K562 (cell line): ENCODE data around the gene CHST15. TPM values are rescaled to one million over a fixed set of nuclear protein-coding genes. Genes with fewer than 3 reads are reported as not detected.

ENCODE experiments used
- ATAC-seq: fragments of 200-7000 bp; cut with Tn5 transposase; 3 replicates; pipeline ENCODE4 v1.9.1; 2020; ENCODE audit warnings: moderate library complexity
- BruUV-seq: library from RNA; stranded (reverse); fragments of 400-500 nt; replicated peaks from 2 replicates; lab custom pipeline; 2021; lab: Mats Ljungman, UMichigan
- CTCF ChIA-PET: fragments of 300-600 bp; formaldehyde crosslinking; extraction: SDS; loops from one replicate; lab custom pipeline; 2021; ENCODE audit warnings: low intra/inter-chr PET ratio; lab: Yijun Ruan, JAX
- POLR2A ChIA-PET: fragments of 300-600, 350-650 bp; sonication (Branson Sonifier 250); formaldehyde crosslinking; extraction: SDS; loops from one replicate; lab custom pipeline; 2021; ENCODE audit warnings: antibody characterized with exemption, inconsistent platforms; lab: Yijun Ruan, JAX
- DNase-seq, 4 experiments: peaks; one replicate each; pipeline versions ENCODE4 v3.0.0 to v3.0.0-alpha.2; 2011 to 2018; ENCODE audit warnings: low spot score in 3 of 4, mixed read lengths in 3 of 4; ENCODE audit errors: extremely low read depth in 1 of 4
- FAIRE-seq: peaks from 2 replicates; lab custom pipeline; 2011; peaks lifted over from hg19 to GRCh38; lab: Jason Lieb, UNC
- H2AFZ ChIP-seq: 2 replicates; pipeline ENCODE4 v1.6.0; 2011; ENCODE audit warnings: low read depth, low read length, control low read depth, inconsistent platforms
- H3K27ac ChIP-seq: fragments of 200-600 bp; 3 replicates; pipeline ENCODE4 v1.8.0; 2011; ENCODE audit warnings: low read depth, mild to moderate bottlenecking, control low read depth, inconsistent platforms, low read length, moderate library complexity, mixed read lengths; ENCODE audit errors: extremely low read depth
- H3K27me3 ChIP-seq, 2 experiments: fragments of 300-600 bp in 1 of 2; 2 replicates in 1 of 2; 3 replicates in 1 of 2; pipeline versions ENCODE4 v1.6.0 to v1.8.0; 2011; ENCODE audit warnings: inconsistent platforms in 2 of 2, low read length in 2 of 2, mild to moderate bottlenecking in 1 of 2, mixed read lengths in 1 of 2, moderate library complexity in 1 of 2; ENCODE audit not compliant: control insufficient read depth in 2 of 2, insufficient read depth in 2 of 2
- H3K36me3 ChIP-seq: fragments of 300-600 bp; 3 replicates; pipeline ENCODE4 v1.8.0; 2011; ENCODE audit warnings: mild to moderate bottlenecking, low read length, inconsistent platforms; ENCODE audit not compliant: control insufficient read depth, insufficient read depth
- H3K4me1 ChIP-seq, 2 experiments: fragments of 200-600 bp in 1 of 2; replicated peaks in 1 of 2; 2 replicates in 1 of 2; 3 replicates in 1 of 2; pipeline versions ENCODE4 v1.5.1 to v1.8.0; 2011; ENCODE audit warnings: inconsistent platforms in 2 of 2, low read length in 2 of 2, mild to moderate bottlenecking in 1 of 2, mixed read lengths in 1 of 2, moderate library complexity in 1 of 2; ENCODE audit not compliant: control insufficient read depth in 2 of 2, insufficient read depth in 2 of 2
- H3K4me2 ChIP-seq: 2 replicates; pipeline ENCODE4 v1.6.1; 2011; ENCODE audit warnings: low read length, control low read depth, inconsistent platforms, mixed read lengths; ENCODE audit not compliant: insufficient read depth
- H3K4me3 ChIP-seq: fragments of 200-600 bp; sonication (generic), shearing (Covaris generic); 2 replicates; pipeline ENCODE4 v1.5.1; 2016; ENCODE audit warnings: control low read depth, inconsistent platforms
- H3K79me2 ChIP-seq: fragments of 200-600 bp; 3 replicates; pipeline ENCODE4 v1.8.0; 2011; ENCODE audit warnings: low read length, inconsistent platforms; ENCODE audit not compliant: control insufficient read depth, insufficient read depth
- H3K9ac ChIP-seq, 2 experiments: 2 replicates each; pipeline versions ENCODE4 v1.6.0 to v1.6.1; 2011; ENCODE audit warnings: low read depth in 2 of 2, low read length in 2 of 2, control low read depth in 1 of 2, inconsistent platforms in 1 of 2, mild to moderate bottlenecking in 1 of 2, mixed read lengths in 1 of 2; ENCODE audit not compliant: insufficient read depth in 1 of 2
- H3K9me1 ChIP-seq: one replicate; pipeline ENCODE4 v1.6.0; 2011; ENCODE audit warnings: inconsistent platforms, mild to moderate bottlenecking, low read length, moderate library complexity; ENCODE audit not compliant: control insufficient read depth, insufficient read depth
- H3K9me3 ChIP-seq: replicated peaks from 2 replicates; pipeline ENCODE4 v1.5.1; 2011; ENCODE audit warnings: low read depth, low read length, inconsistent platforms; ENCODE audit not compliant: control insufficient read depth, insufficient read depth
- H4K20me1 ChIP-seq: replicated peaks from 2 replicates; pipeline ENCODE4 v1.6.1; 2011; ENCODE audit warnings: low read length, inconsistent platforms, mixed read lengths; ENCODE audit not compliant: control insufficient read depth, insufficient read depth
- CBFA2T2 ChIP-seq: fragments of 450-650 bp; conservative IDR thresholded peaks from 2 replicates; pipeline ENCODE4 v1.6.1; 2017; ENCODE audit warnings: mild to moderate bottlenecking
- CXXC5 ChIP-seq: fragments of 250-450 bp; sonication (Bioruptor Pico); IDR thresholded peaks from 2 replicates; pipeline ENCODE4 v1.8.0; 2022; ENCODE audit warnings: inconsistent platforms, mild to moderate bottlenecking, moderate library complexity
- E2F5 ChIP-seq: sonication (generic); formaldehyde crosslinking; IDR thresholded peaks from 2 replicates; pipeline ENCODE4 v1.8.0; 2022; ENCODE audit warnings: mild to moderate bottlenecking, missing genetic modification reagents
- HCFC1 ChIP-seq: IDR thresholded peaks from 2 replicates; pipeline ENCODE4 v1.6.1; 2012; ENCODE audit warnings: low read depth, low read length, improper control_type of control experiment
- NUFIP1 ChIP-seq: fragments of 450-650 bp; IDR thresholded peaks from 2 replicates; pipeline ENCODE4 v1.6.1; 2018; ENCODE audit not compliant: partially characterized antibody
- RBM14 ChIP-seq: fragments of 200-400 bp; formaldehyde crosslinking; IDR thresholded peaks from 2 replicates; pipeline ENCODE4 v1.6.1; 2018; ENCODE audit warnings: low read depth, mild to moderate bottlenecking, low read length, moderate library complexity, borderline replicate concordance; ENCODE audit not compliant: insufficient read depth
- TAF9B ChIP-seq: fragments of 450-650 bp; IDR thresholded peaks from 2 replicates; pipeline ENCODE4 v1.6.1; 2018; ENCODE audit warnings: mild to moderate bottlenecking; ENCODE audit not compliant: partially characterized antibody
- THRAP3 ChIP-seq: fragments of 450-650 bp; IDR thresholded peaks from 2 replicates; pipeline ENCODE4 v1.6.1; 2016; ENCODE audit warnings: mild to moderate bottlenecking, inconsistent platforms, borderline replicate concordance
- ZFP1 ChIP-seq: fragments of 450-650 bp; formaldehyde crosslinking; IDR thresholded peaks from 2 replicates; pipeline ENCODE4 v1.4.0; 2020; ENCODE audit warnings: mild to moderate bottlenecking, mixed read lengths
- ZNF124 ChIP-seq: sonication (generic); formaldehyde crosslinking; IDR thresholded peaks from 2 replicates; pipeline ENCODE4 v1.8.1; 2022; ENCODE audit warnings: missing genetic modification reagents
- ZNF212 ChIP-seq: fragments of 450-650 bp; formaldehyde crosslinking; IDR thresholded peaks from 2 replicates; pipeline ENCODE4 v1.4.0; 2020; ENCODE audit warnings: mild to moderate bottlenecking
- ZNF764 ChIP-seq: fragments of 250-450 bp; sonication (Bioruptor Pico); IDR thresholded peaks from 2 replicates; pipeline ENCODE4 v1.4.0; 2020; ENCODE audit warnings: low read depth, mild to moderate bottlenecking, moderate library complexity
- WGBS: fragments of 100-300 bp; shearing (Covaris generic); methylation state at CpG from one replicate; pipeline ENCODE4 v1.1.6; 2016; ENCODE audit warnings: low coverage, mixed read lengths; ENCODE audit not compliant: insufficient coverage; ENCODE audit errors: missing lambda C conversion rate; 5-methylcytosine and 5-hydroxymethylcytosine counted together
- in situ Hi-C: fragments of 300-500 bp; cut with MboI; formaldehyde crosslinking; loops from 4 replicates; pipeline ENCODE4 v1.15.0; 2018; ENCODE audit warnings: inconsistent platforms, mixed read lengths
- intact Hi-C: fragments of 100-400 bp; cut with micrococcal nuclease; formaldehyde crosslinking; loops from 2 replicates; pipeline ENCODE4 v1.14.2; 2022
- polyA plus RNA-seq, 8 experiments: library from polyadenylated mRNA; depleted of rRNA in 4 of 8; stranded (reverse) in 5 of 8; unstranded in 3 of 8; fragments of >200 nt; fragmentation: Nextera tagmentation in 2 of 8; fragmentation: Illumina TruSeq in 1 of 8; extraction: Ambion mirVana in 2 of 8; extraction: Trizol in 1 of 8; gene quantifications; 2 replicates each; pipeline versions ENCODE4 v1.2.1 to v1.2.3, GENCODE V29; 2011 to 2014; ENCODE audit warnings: inconsistent platforms in 1 of 8, missing spikeins in 1 of 8
- total RNA-seq, 7 experiments: library from RNA; depleted of rRNA in 6 of 7; stranded (reverse); fragments of >200 nt in 6 of 7; fragmentation: Illumina TruSeq in 2 of 7; extraction: Trizol in 2 of 7; gene quantifications; 2 replicates each; pipeline versions ENCODE4 v1.2.1 to v1.2.3, GENCODE V29; 2011 to 2021; ENCODE audit warnings: low replicate concordance in 1 of 7
- TF ChIP-seq, protein P1 (sequence below): sonication (generic); formaldehyde crosslinking; IDR thresholded peaks from 2 replicates; pipeline ENCODE4 v1.8.0; 2022; ENCODE audit warnings: missing genetic modification reagents, mild to moderate bottlenecking, borderline replicate concordance

Gene CHST15
- total and polyA plus RNA-seq, 9 of the 15 experiments (the other 6 are each of a cell fraction or from before 2014, with no cell fraction given), result 0.04 to 0.16 (median 0.08) TPM

GRCh38 chr10:124104011-124104627 lies 10.7 kb upstream of the CHST15 start:
- no peak for ATAC-seq
- Histone ChIP-seq H3K36me3 (no peaks in the 10 kb centered on the region), H3K4me2 (no peak overlapping the region), H4K20me1 (no peaks in the 10 kb centered on the region), H3K27me3 (peaks cover 0 to 9% of the 10 kb centered on the region in 2 experiments; a peak in 1 of 5 replicates), H3K79me2 (no peaks in the 10 kb centered on the region), H3K4me1 (no peaks in the 10 kb centered on the region), H3K9me3 (no peaks in the 10 kb centered on the region), H3K9me1 (no peaks in the 10 kb centered on the region), H3K4me3 (no peak overlapping the region), H3K9ac (no peak overlapping the region), H2AFZ (no peak overlapping the region), H3K27ac (no peak overlapping the region)
- no peak for FAIRE-seq
- WGBS, result 0% methylated on average over 9 of the region's 9 CpGs
- ChIA-PET CTCF (no interaction called here), POLR2A (no interaction called here)
- DNase-seq, result no peak
- intact Hi-C loops, result no loop called here
- TF ChIP-seq ZFP1, result no peak
- no peak for TF ChIP-seq ZNF124 (CRISPR knock-in tag)
- TF ChIP-seq CBFA2T2, result no peak
- TF ChIP-seq ZNF212 (CRISPR knock-in tag), result no peak
- no peak for TF ChIP-seq HCFC1
- no peak for TF ChIP-seq E2F5
- no peak for TF ChIP-seq THRAP3
- no peak for TF ChIP-seq ZNF764 (CRISPR knock-in tag)
- no peak for TF ChIP-seq NUFIP1
- TF ChIP-seq CXXC5 (CRISPR knock-in tag), result no peak
- TF ChIP-seq TAF9B, result no peak
- TF ChIP-seq RBM14, result no peak
- TF ChIP-seq, protein P1, sequence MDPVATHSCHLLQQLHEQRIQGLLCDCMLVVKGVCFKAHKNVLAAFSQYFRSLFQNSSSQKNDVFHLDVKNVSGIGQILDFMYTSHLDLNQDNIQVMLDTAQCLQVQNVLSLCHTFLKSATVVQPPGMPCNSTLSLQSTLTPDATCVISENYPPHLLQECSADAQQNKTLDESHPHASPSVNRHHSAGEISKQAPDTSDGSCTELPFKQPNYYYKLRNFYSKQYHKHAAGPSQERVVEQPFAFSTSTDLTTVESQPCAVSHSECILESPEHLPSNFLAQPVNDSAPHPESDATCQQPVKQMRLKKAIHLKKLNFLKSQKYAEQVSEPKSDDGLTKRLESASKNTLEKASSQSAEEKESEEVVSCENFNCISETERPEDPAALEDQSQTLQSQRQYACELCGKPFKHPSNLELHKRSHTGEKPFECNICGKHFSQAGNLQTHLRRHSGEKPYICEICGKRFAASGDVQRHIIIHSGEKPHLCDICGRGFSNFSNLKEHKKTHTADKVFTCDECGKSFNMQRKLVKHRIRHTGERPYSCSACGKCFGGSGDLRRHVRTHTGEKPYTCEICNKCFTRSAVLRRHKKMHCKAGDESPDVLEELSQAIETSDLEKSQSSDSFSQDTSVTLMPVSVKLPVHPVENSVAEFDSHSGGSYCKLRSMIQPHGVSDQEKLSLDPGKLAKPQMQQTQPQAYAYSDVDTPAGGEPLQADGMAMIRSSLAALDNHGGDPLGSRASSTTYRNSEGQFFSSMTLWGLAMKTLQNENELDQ, result no peak
- in situ Hi-C loops, result no loop called here
- BruUV-seq, result no TSS peak
